Parathyroid adenoma (tissue), 2 donors: ENCODE results near the gene DACH1.
A peak's percentile ranks its signal among the peaks of the same experiment; 100 is the strongest.

Source experiments
- H2AFZ ChIP-seq: fragments of 300-600 bp; sonication (generic); one replicate; pipeline ENCODE4 v1.7.0; 2017; ENCODE audit warnings: antibody characterized with exemption, mild to moderate bottlenecking
- H3K27ac ChIP-seq: fragments of 300-600 bp; sonication (generic); one replicate; pipeline ENCODE4 v1.7.0; 2017
- H3K27me3 ChIP-seq: fragments of 300-600 bp; sonication (generic); one replicate; pipeline ENCODE4 v1.7.0; 2017; ENCODE audit warnings: low read length; ENCODE audit not compliant: control insufficient read depth, insufficient read depth
- H3K36me3 ChIP-seq: fragments of 300-600 bp; sonication (generic); one replicate; pipeline ENCODE4 v1.7.0; 2017; ENCODE audit warnings: low read length; ENCODE audit not compliant: control insufficient read depth, insufficient read depth
- H3K4me1 ChIP-seq: fragments of 300-600 bp; sonication (generic); one replicate; pipeline ENCODE4 v1.7.0; 2017; ENCODE audit warnings: control low read depth
- H3K4me2 ChIP-seq: fragments of 300-600 bp; sonication (generic); one replicate; pipeline ENCODE4 v1.7.0; 2017; ENCODE audit warnings: low read length
- H3K4me3 ChIP-seq: fragments of 300-600 bp; sonication (generic); one replicate; pipeline ENCODE4 v1.7.0; 2017; ENCODE audit warnings: low read depth, low read length
- H3K79me2 ChIP-seq: fragments of 300-600 bp; sonication (generic); one replicate; pipeline ENCODE4 v1.7.0; 2017; ENCODE audit warnings: control low read depth
- H3K9ac ChIP-seq: fragments of 300-600 bp; sonication (generic); one replicate; pipeline ENCODE4 v1.7.0; 2017; ENCODE audit warnings: mild to moderate bottlenecking
- H3K9me3 ChIP-seq: fragments of 300-600 bp; sonication (generic); one replicate; pipeline ENCODE4 v1.7.0; 2017; ENCODE audit warnings: low read length; ENCODE audit not compliant: control insufficient read depth
- CTCF ChIP-seq: fragments of 300-600 bp; sonication (generic); IDR thresholded peaks from one replicate; pipeline ENCODE4 v1.7.0; 2017; ENCODE audit warnings: antibody characterized with exemption, mild to moderate bottlenecking
- donor health status: primary hyperparathyroidism.

DACH1 gene

GRCh38 chr13:71886880-71887279 lies 19.9 kb upstream of the DACH1 start:
- Histone ChIP-seq H3K9ac (no peak overlapping the region), H3K27ac (no peak overlapping the region), H3K4me2 (no peak overlapping the region), H3K79me2 (no peaks in the 10 kb centered on the region), H3K4me3 (no peak overlapping the region), H3K27me3 (no peaks in the 10 kb centered on the region), H3K4me1 (no peaks in the 10 kb centered on the region), H3K36me3 (no peaks in the 10 kb centered on the region), H2AFZ (no peak overlapping the region), H3K9me3 (no peaks in the 10 kb centered on the region)
- no peak for TF ChIP-seq CTCF

- no peak overlapping the region for H3K4me3 ChIP-seq
- H3K9ac ChIP-seq = no peak overlapping the region
- no peak for TF ChIP-seq CTCF
- no peak overlapping the region for H3K27ac ChIP-seq
- no peaks in the 10 kb centered on the region for H3K36me3 ChIP-seq
- H3K4me1 ChIP-seq = no peaks in the 10 kb centered on the region
- H3K4me2 ChIP-seq = no peak overlapping the region
- no peak overlapping the region for H2AFZ ChIP-seq
- no peaks in the 10 kb centered on the region for H3K27me3 ChIP-seq
- no peaks in the 10 kb centered on the region for H3K9me3 ChIP-seq
- H3K79me2 ChIP-seq = peaks cover 3% of the 10 kb centered on the region
These were observed 15.1 kb upstream of the DACH1 start for GRCh38 chr13:71882120-71882519.

- H3K4me1 ChIP-seq = no peaks in the 10 kb centered on the region
- no peak overlapping the region for H3K4me3 ChIP-seq
- no peak overlapping the region for H3K9ac ChIP-seq
- H3K36me3 ChIP-seq = no peaks in the 10 kb centered on the region
- no peak for TF ChIP-seq CTCF
- no peak overlapping the region for H3K27ac ChIP-seq
- peaks cover 3% of the 10 kb centered on the region for H3K79me2 ChIP-seq
- H3K27me3 ChIP-seq = no peaks in the 10 kb centered on the region
- no peak overlapping the region for H2AFZ ChIP-seq
- no peak overlapping the region for H3K4me2 ChIP-seq
- H3K9me3 ChIP-seq = no peaks in the 10 kb centered on the region
These were observed 13.9 kb upstream of the DACH1 start for GRCh38 chr13:71880753-71881541.

- TF ChIP-seq CTCF = no peak
- H3K36me3 ChIP-seq = no peaks in the 10 kb centered on the region
- no peak overlapping the region for H3K27ac ChIP-seq
- H3K9ac ChIP-seq = no peak overlapping the region
- peaks cover 3% of the 10 kb centered on the region for H3K79me2 ChIP-seq
- H3K4me2 ChIP-seq = no peak overlapping the region
- H3K4me1 ChIP-seq = no peaks in the 10 kb centered on the region
- no peaks in the 10 kb centered on the region for H3K27me3 ChIP-seq
- H3K4me3 ChIP-seq = no peak overlapping the region
- H2AFZ ChIP-seq = no peak overlapping the region
- no peaks in the 10 kb centered on the region for H3K9me3 ChIP-seq
These were observed 12.9 kb upstream of the DACH1 start for GRCh38 chr13:71879808-71880344.

GRCh38 chr13:71879129-71879535 lies 12.1 kb upstream of the DACH1 start:
- Histone ChIP-seq H3K9me3 (no peaks in the 10 kb centered on the region), H3K27ac (no peak overlapping the region), H2AFZ (no peak overlapping the region), H3K79me2 (peaks cover 3% of the 10 kb centered on the region), H3K4me2 (no peak overlapping the region), H3K9ac (no peak overlapping the region), H3K27me3 (no peaks in the 10 kb centered on the region), H3K36me3 (no peaks in the 10 kb centered on the region), H3K4me3 (no peak overlapping the region), H3K4me1 (no peaks in the 10 kb centered on the region)
- TF ChIP-seq CTCF = peak; percentile 40
